Measurements from ENCODE around the gene FDXR.

The FDXR gene

GRCh38 chr17:74857191-74857590 is 15.6 kb downstream of the FDXR start:
- no peak for DNase-seq (ENCODE audit: low read depth in 2 of 2)

GRCh38 chr17:74856112-74856511 is 16.7 kb downstream of the FDXR start:
- no peak for DNase-seq (ENCODE audit: low read depth in 2 of 2)

- DNase-seq (ENCODE audit: low read depth in 2 of 2), result no peak
Measured at GRCh38 chr17:74855323-74855722, 17.5 kb downstream of the FDXR start.

GRCh38 chr17:74854792-74855191 is 18.0 kb downstream of the FDXR start:
- DNase-seq (ENCODE audit: low read depth in 2 of 2), result no peak

- no peak for DNase-seq (ENCODE audit: low read depth in 2 of 2)
Measured at GRCh38 chr17:74853669-74854068, 19.1 kb downstream of the FDXR start.

- DNase-seq (ENCODE audit: low read depth in 2 of 2), result no peak
Measured at GRCh38 chr17:74853048-74853397, 19.8 kb downstream of the FDXR start.

GRCh38 chr17:74852237-74853047 is 20.4 kb downstream of the FDXR start:
- DNase-seq (ENCODE audit: low read depth in 2 of 2), result peak; percentile 37 to 39

- no peak for DNase-seq (ENCODE audit: low read depth in 2 of 2)
Measured at GRCh38 chr17:74851612-74852236, 21.1 kb downstream of the FDXR start.

GRCh38 chr17:74850914-74851313 is 21.9 kb downstream of the FDXR start:
- no peak for DNase-seq (ENCODE audit: low read depth in 2 of 2)

- no peak for DNase-seq (ENCODE audit: low read depth in 2 of 2)
Measured at GRCh38 chr17:74850310-74850709, 22.5 kb downstream of the FDXR start.

- no peak for DNase-seq (ENCODE audit: low read depth in 2 of 2)
Measured at GRCh38 chr17:74848656-74849399, 24.0 kb downstream of the FDXR start.

GRCh38 chr17:74846621-74847020 is 26.2 kb downstream of the FDXR start:
- DNase-seq (ENCODE audit: low read depth in 2 of 2), result no peak

- no peak for DNase-seq (ENCODE audit: low read depth in 2 of 2)
Measured at GRCh38 chr17:74843352-74843627, 29.5 kb downstream of the FDXR start.

GRCh38 chr17:74842599-74843351 is 30.0 kb downstream of the FDXR start:
- DNase-seq (ENCODE audit: low read depth in 2 of 2), result no peak

- DNase-seq (ENCODE audit: low read depth in 2 of 2), result no peak
Measured at GRCh38 chr17:74842146-74842598, 30.6 kb downstream of the FDXR start.

- DNase-seq (ENCODE audit: low read depth in 2 of 2), result no peak
Measured at GRCh38 chr17:74840989-74841666, 31.7 kb downstream of the FDXR start.

- DNase-seq (ENCODE audit: low read depth in 2 of 2), result no peak
Measured at GRCh38 chr17:74839990-74840852, 32.6 kb downstream of the FDXR start.

- no peak for DNase-seq (ENCODE audit: low read depth in 2 of 2)
Measured at GRCh38 chr17:74838274-74838673, 34.5 kb downstream of the FDXR start.

- no peak for DNase-seq (ENCODE audit: low read depth in 2 of 2)
Measured at GRCh38 chr17:74836691-74837467, 35.9 kb downstream of the FDXR start.

GRCh38 chr17:74836191-74836590 is 36.6 kb downstream of the FDXR start:
- DNase-seq (ENCODE audit: low read depth in 2 of 2), result no peak
